ENCODE data around the gene B4GALNT3. TPM values are rescaled to one million over a fixed set of nuclear protein-coding genes. Genes with fewer than 3 reads are reported as not detected.

The B4GALNT3 gene
- total and polyA plus RNA-seq, 2 experiments from 2014 or later = 2.8 to 15.8 TPM

DNA sequence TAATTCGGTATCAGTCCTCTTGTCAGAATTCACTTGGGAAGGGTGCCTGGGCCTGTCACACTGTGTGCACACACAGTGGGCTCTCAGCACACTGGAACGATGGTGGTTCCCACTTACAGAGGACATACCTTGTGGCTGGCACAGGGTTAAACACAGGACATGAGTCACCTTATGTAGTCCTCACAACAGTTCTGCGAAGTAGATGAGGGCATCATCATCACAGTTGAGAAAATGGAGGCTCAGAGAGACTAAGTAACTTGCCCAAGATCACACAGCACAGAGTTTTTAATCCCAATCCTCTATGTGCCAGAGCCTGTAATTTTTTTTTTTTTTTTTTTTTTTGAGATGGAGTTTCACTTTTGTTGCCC, 112.8 kb downstream of the B4GALNT3 start (continued):
- no peak for TF ChIP-seq JUNB (IDR thresholded peaks at IDR 0.05; ENCODE audit: unreplicated experiment)
- no peak for TF ChIP-seq NANOG (IDR thresholded peaks at IDR 0.05; ENCODE audit: borderline replicate concordance)
- no peak for TF ChIP-seq STAT1 (IDR thresholded peaks at IDR 0.05; ENCODE audit: unreplicated experiment)
- TF ChIP-seq, protein P1, sequence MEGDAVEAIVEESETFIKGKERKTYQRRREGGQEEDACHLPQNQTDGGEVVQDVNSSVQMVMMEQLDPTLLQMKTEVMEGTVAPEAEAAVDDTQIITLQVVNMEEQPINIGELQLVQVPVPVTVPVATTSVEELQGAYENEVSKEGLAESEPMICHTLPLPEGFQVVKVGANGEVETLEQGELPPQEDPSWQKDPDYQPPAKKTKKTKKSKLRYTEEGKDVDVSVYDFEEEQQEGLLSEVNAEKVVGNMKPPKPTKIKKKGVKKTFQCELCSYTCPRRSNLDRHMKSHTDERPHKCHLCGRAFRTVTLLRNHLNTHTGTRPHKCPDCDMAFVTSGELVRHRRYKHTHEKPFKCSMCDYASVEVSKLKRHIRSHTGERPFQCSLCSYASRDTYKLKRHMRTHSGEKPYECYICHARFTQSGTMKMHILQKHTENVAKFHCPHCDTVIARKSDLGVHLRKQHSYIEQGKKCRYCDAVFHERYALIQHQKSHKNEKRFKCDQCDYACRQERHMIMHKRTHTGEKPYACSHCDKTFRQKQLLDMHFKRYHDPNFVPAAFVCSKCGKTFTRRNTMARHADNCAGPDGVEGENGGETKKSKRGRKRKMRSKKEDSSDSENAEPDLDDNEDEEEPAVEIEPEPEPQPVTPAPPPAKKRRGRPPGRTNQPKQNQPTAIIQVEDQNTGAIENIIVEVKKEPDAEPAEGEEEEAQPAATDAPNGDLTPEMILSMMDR (conservative IDR thresholded peaks at IDR 0.05; ENCODE audit: low read depth in 2 of 2) = no peak
- TF ChIP-seq EZH2phosphoT487 (IDR thresholded peaks at IDR 0.05; ENCODE audit: unreplicated experiment) = no peak

- 0 out of 2 replicates have a peak, but pooled peaks cover 3% of the 10 kb centered on the region for H3F3A ChIP-seq (replicated peaks; ENCODE audit: low read depth)
- no peaks in the 10 kb centered on the region for H4K20me1 ChIP-seq (replicated peaks; ENCODE audit: insufficient read depth)
- H3K4me3 ChIP-seq = no peak overlapping the region
- Mint-ChIP-seq H3K27ac (no peak overlapping the region), H3K36me3 (ENCODE audit: low read depth) (no peaks in the 10 kb centered on the region; the same call in 2 of the 3 replicates), H3K4me3 (no peak overlapping the region), H3K9me3 (no peaks in the 10 kb centered on the region; the same call in 2 of the 3 replicates), H3K4me1 (peaks cover 17% of the 10 kb centered on the region), H3K27me3 (ENCODE audit: insufficient read depth, low read depth, poor library complexity) (peaks cover 13% of the 10 kb centered on the region)
- TF ChIP-seq JUNB (IDR thresholded peaks at IDR 0.05; ENCODE audit: unreplicated experiment) (no peak), STAT1 (IDR thresholded peaks at IDR 0.05; ENCODE audit: unreplicated experiment) (no peak), ZNF331 (CRISPR knock-in tag; IDR thresholded peaks at IDR 0.05; ENCODE audit: low read depth) (no peak), EZH2phosphoT487 (IDR thresholded peaks at IDR 0.05; ENCODE audit: unreplicated experiment) (no peak), POLR2AphosphoS5 (IDR thresholded peaks at IDR 0.05; ENCODE audit: low read depth) (no peak), NANOG (IDR thresholded peaks at IDR 0.05; ENCODE audit: borderline replicate concordance) (no peak), EZH2 (IDR thresholded peaks at IDR 0.05; ENCODE audit: low read depth, unreplicated experiment) (no peak), CREB1 (CRISPR knock-in tag; IDR thresholded peaks at IDR 0.05; ENCODE audit: low read depth) (no peak), ZNF114 (CRISPR knock-in tag; IDR thresholded peaks at IDR 0.05) (no peak)
- TF ChIP-seq, protein P2, sequence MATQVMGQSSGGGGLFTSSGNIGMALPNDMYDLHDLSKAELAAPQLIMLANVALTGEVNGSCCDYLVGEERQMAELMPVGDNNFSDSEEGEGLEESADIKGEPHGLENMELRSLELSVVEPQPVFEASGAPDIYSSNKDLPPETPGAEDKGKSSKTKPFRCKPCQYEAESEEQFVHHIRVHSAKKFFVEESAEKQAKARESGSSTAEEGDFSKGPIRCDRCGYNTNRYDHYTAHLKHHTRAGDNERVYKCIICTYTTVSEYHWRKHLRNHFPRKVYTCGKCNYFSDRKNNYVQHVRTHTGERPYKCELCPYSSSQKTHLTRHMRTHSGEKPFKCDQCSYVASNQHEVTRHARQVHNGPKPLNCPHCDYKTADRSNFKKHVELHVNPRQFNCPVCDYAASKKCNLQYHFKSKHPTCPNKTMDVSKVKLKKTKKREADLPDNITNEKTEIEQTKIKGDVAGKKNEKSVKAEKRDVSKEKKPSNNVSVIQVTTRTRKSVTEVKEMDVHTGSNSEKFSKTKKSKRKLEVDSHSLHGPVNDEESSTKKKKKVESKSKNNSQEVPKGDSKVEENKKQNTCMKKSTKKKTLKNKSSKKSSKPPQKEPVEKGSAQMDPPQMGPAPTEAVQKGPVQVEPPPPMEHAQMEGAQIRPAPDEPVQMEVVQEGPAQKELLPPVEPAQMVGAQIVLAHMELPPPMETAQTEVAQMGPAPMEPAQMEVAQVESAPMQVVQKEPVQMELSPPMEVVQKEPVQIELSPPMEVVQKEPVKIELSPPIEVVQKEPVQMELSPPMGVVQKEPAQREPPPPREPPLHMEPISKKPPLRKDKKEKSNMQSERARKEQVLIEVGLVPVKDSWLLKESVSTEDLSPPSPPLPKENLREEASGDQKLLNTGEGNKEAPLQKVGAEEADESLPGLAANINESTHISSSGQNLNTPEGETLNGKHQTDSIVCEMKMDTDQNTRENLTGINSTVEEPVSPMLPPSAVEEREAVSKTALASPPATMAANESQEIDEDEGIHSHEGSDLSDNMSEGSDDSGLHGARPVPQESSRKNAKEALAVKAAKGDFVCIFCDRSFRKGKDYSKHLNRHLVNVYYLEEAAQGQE (IDR thresholded peaks at IDR 0.05; ENCODE audit: unreplicated experiment) = no peak
- DNase-seq (ENCODE audit: low spot score) = no peak
- no peaks in the 10 kb centered on the region for H3K36me3 ChIP-seq (ENCODE audit: insufficient read depth)
- ATAC-seq = no peak
- no peaks in the 10 kb centered on the region for H3K79me2 ChIP-seq (replicated peaks; ENCODE audit: insufficient read depth)
- no peaks in the 10 kb centered on the region for H3K9me2 ChIP-seq (ENCODE audit: insufficient read depth)
- H3K4me1 ChIP-seq (ENCODE audit: insufficient read depth) = peaks cover 7% of the 10 kb centered on the region; the same call in 1 of the 2 replicates
- no peak overlapping the region for H2AFZ ChIP-seq
- no peak overlapping the region for H3K4me2 ChIP-seq
- no peak overlapping the region for H3K27ac ChIP-seq (ENCODE audit: low read depth)
- H3K27me3 ChIP-seq (ENCODE audit: insufficient read depth) = peaks cover 7% of the 10 kb centered on the region; the same call in 1 of the 2 replicates
Observed at GRCh38 chr12:573232-573631, 113.5 kb downstream of the B4GALNT3 start.
